Measurements from ENCODE around the gene COMMD6. TPM values are rescaled to one million over a fixed set of nuclear protein-coding genes. Genes with fewer than 3 reads are reported as not detected.
"Not testable (repeated sequence)": the region's sequence is repeated elsewhere in the genome, so short reads cannot be mapped to it uniquely, and the experiment has no call there.

Gene COMMD6
- total RNA-seq, 1 experiment from 2014 or later, result 131 TPM

DNA sequence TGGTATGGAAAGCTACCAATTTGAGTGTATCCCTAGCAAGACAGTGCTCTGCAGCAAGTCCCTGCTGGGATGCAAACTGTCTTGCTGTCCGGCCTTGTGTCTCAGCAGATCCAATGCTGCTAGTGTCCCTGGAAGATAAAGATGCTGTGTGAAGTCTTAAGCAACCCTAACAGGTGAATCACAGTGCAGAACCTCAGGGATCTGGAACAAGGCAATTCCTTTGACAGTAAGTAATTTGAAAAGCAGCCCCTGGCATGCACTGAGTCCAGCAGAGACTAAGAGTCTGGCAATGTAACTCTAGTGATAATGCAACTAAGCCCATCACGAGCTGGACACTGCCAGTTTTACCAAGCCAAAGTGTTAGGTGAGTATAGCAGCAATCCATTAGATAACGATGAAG, 10.3 kb upstream of the COMMD6 start:
- Histone ChIP-seq H3K9me3 (ENCODE audit: control insufficient read depth, low read depth, low read length) (no peaks in the 10 kb centered on the region), H4K91ac (ENCODE audit: insufficient read length, low read depth, low read length) (no peak overlapping the region), H3K27ac (ENCODE audit: insufficient read length, low read depth, low read length) (no peak overlapping the region), H3K23me2 (ENCODE audit: insufficient read length, low read depth, low read length, poor library complexity, severe bottlenecking) (peaks cover 5% of the 10 kb centered on the region), H3K4me2 (ENCODE audit: insufficient read depth, insufficient read length, low read length) (no peak overlapping the region), H3K18ac (ENCODE audit: insufficient read length, low read depth, low read length) (no peak overlapping the region), H3K79me2 (ENCODE audit: insufficient read depth, low read length) (no peaks in the 10 kb centered on the region), H3K79me1 (ENCODE audit: insufficient read depth, low read depth, low read length, poor library complexity, severe bottlenecking) (no peaks in the 10 kb centered on the region), H2BK5ac (ENCODE audit: insufficient read length, low read length) (no peak overlapping the region), H2AFZ (ENCODE audit: low read length) (no peak overlapping the region), H2BK20ac (ENCODE audit: low read depth, low read length, poor library complexity, severe bottlenecking) (no peak overlapping the region), H4K5ac (ENCODE audit: insufficient read length, low read depth, low read length) (no peak overlapping the region), H3K27me3 (ENCODE audit: insufficient read depth, low read length) (no peaks in the 10 kb centered on the region), H3K4ac (ENCODE audit: low read depth, low read length) (no peak overlapping the region), H3K9ac (ENCODE audit: extremely low read depth, insufficient read length, low read length) (no peak overlapping the region), H3K14ac (ENCODE audit: insufficient read depth, low read length) (no peak overlapping the region), H3K4me1 (ENCODE audit: insufficient read depth, low read length) (no peaks in the 10 kb centered on the region), H2BK120ac (ENCODE audit: low read depth, low read length, poor library complexity, severe bottlenecking) (no peak overlapping the region), H2AK5ac (ENCODE audit: insufficient read length, low read length) (no peak overlapping the region), H4K8ac (replicated peaks; ENCODE audit: insufficient read length, low read depth, low read length) (no peak overlapping the region), H3K23ac (ENCODE audit: insufficient read length, low read depth, low read length) (no peak overlapping the region), H2BK15ac (ENCODE audit: low read depth, low read length) (no peak overlapping the region), H4K20me1 (ENCODE audit: control insufficient read depth, insufficient read depth, insufficient read length) (no peaks in the 10 kb centered on the region), H2BK12ac (ENCODE audit: insufficient read length, low read depth, low read length) (no peak overlapping the region), H3K56ac (ENCODE audit: insufficient read length, low read depth, low read length) (no peak overlapping the region), H3T11ph (ENCODE audit: low read length) (no peak overlapping the region)
- peaks cover 11 to 16% of the 10 kb centered on the region in 2 experiments for H3K4me1 Mint-ChIP-seq
- H3K27ac Mint-ChIP-seq, result no peak overlapping the region
- H3K36me3 Mint-ChIP-seq (ENCODE audit: insufficient read depth in 1 of 3, low read depth in 3 of 3), result no peaks in the 10 kb centered on the region; a peak in 1 of 7 replicates
- DNase-seq, result no peak
- peaks cover 8% of the 10 kb centered on the region for H3K27me3 Mint-ChIP-seq (ENCODE audit: low read depth)
- no peak overlapping the region for H3K4me3 Mint-ChIP-seq
- H3K9me3 Mint-ChIP-seq, result no peaks in the 10 kb centered on the region
- no CpG with 5 or more reads among the region's 3 CpGs for WGBS (ENCODE audit: extremely low coverage, insufficient read length, low lambda C conversion rate)
- TF ChIP-seq, protein P1, sequence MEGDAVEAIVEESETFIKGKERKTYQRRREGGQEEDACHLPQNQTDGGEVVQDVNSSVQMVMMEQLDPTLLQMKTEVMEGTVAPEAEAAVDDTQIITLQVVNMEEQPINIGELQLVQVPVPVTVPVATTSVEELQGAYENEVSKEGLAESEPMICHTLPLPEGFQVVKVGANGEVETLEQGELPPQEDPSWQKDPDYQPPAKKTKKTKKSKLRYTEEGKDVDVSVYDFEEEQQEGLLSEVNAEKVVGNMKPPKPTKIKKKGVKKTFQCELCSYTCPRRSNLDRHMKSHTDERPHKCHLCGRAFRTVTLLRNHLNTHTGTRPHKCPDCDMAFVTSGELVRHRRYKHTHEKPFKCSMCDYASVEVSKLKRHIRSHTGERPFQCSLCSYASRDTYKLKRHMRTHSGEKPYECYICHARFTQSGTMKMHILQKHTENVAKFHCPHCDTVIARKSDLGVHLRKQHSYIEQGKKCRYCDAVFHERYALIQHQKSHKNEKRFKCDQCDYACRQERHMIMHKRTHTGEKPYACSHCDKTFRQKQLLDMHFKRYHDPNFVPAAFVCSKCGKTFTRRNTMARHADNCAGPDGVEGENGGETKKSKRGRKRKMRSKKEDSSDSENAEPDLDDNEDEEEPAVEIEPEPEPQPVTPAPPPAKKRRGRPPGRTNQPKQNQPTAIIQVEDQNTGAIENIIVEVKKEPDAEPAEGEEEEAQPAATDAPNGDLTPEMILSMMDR (conservative IDR thresholded peaks at IDR 0.05), result no peak

DNA sequence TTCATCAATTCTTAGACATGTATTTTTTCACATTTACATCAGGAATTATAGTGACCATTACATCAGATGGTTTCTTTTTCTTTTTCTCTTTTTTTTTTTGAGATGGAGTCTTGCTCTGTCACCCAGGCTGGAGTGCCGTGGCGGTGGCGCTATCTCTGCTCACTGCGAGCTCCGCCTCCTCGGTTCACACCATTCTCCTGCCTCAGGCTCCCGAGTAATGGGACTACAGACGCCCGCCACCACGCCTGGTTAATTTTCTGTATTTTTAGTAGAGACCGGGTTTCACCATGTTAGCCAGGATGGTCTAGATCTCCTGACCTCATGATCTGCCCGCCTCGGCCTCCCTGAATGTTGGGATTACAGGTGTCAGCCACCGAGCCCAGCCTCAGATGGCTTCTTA, 7.7 kb upstream of the COMMD6 start:
- not testable (repeated sequence) for H3K27ac ChIP-seq (ENCODE audit: insufficient read length, low read depth, low read length); H4K91ac ChIP-seq (ENCODE audit: insufficient read length, low read depth, low read length); H3K79me2 ChIP-seq (ENCODE audit: insufficient read depth, low read length); H4K8ac ChIP-seq (replicated peaks; ENCODE audit: insufficient read length, low read depth, low read length); H3K36me3 Mint-ChIP-seq (ENCODE audit: insufficient read depth in 1 of 3, low read depth in 3 of 3); H3K27ac Mint-ChIP-seq; H3K4me3 Mint-ChIP-seq; DNase-seq; H3T11ph ChIP-seq (ENCODE audit: low read length); H3K27me3 ChIP-seq (ENCODE audit: insufficient read depth, low read length); H3K18ac ChIP-seq (ENCODE audit: insufficient read length, low read depth, low read length); H2AFZ ChIP-seq (ENCODE audit: low read length); H4K5ac ChIP-seq (ENCODE audit: insufficient read length, low read depth, low read length); H2BK15ac ChIP-seq (ENCODE audit: low read depth, low read length); H3K9me3 Mint-ChIP-seq; H3K4me2 ChIP-seq (ENCODE audit: insufficient read depth, insufficient read length, low read length); H3K23me2 ChIP-seq (ENCODE audit: insufficient read length, low read depth, low read length, poor library complexity, severe bottlenecking); H3K9me3 ChIP-seq (ENCODE audit: control insufficient read depth, low read depth, low read length); H2BK5ac ChIP-seq (ENCODE audit: insufficient read length, low read length); H2AK5ac ChIP-seq (ENCODE audit: insufficient read length, low read length); H3K4ac ChIP-seq (ENCODE audit: low read depth, low read length); H2BK120ac ChIP-seq (ENCODE audit: low read depth, low read length, poor library complexity, severe bottlenecking); H3K56ac ChIP-seq (ENCODE audit: insufficient read length, low read depth, low read length); H3K9ac ChIP-seq (ENCODE audit: extremely low read depth, insufficient read length, low read length); H3K4me1 ChIP-seq (ENCODE audit: insufficient read depth, low read length); H3K79me1 ChIP-seq (ENCODE audit: insufficient read depth, low read depth, low read length, poor library complexity, severe bottlenecking); H3K23ac ChIP-seq (ENCODE audit: insufficient read length, low read depth, low read length); H3K27me3 Mint-ChIP-seq (ENCODE audit: low read depth); H2BK12ac ChIP-seq (ENCODE audit: insufficient read length, low read depth, low read length); H3K14ac ChIP-seq (ENCODE audit: insufficient read depth, low read length); H4K20me1 ChIP-seq (ENCODE audit: control insufficient read depth, insufficient read depth, insufficient read length); H2BK20ac ChIP-seq (ENCODE audit: low read depth, low read length, poor library complexity, severe bottlenecking)
- peaks cover 6 to 10% of the 10 kb centered on the region in 2 experiments for H3K4me1 Mint-ChIP-seq
- no CpG with 5 or more reads among the region's 14 CpGs for WGBS (ENCODE audit: extremely low coverage, insufficient read length, low lambda C conversion rate)

Measured in H9 (cell line).